ENCODE data around the gene STIP1. TPM values are rescaled to one million over a fixed set of nuclear protein-coding genes. Genes with fewer than 3 reads are reported as not detected.

The STIP1 gene
- polyA plus RNA-seq (ENCODE audit: insufficient read length in 12 of 12) = 100 to 1,000 TPM in 11 of 12 donors, not detected in 1; 119 to 165 (median 139) TPM
- long read RNA-seq, donor 1, transcript STIP1-201 (14 exons, 2,196 nt) = major isoform, 6 of 31 reads
- long read RNA-seq, donor 1, partial matches to known transcripts = 18 of 31 reads
- long read RNA-seq, donor 1, other reads (novel, unspliced or antisense) = 0 of 31 reads
- long read RNA-seq, donor 2, transcript STIP1-201 (14 exons, 2,196 nt) = major isoform, 9 of 12 reads
- long read RNA-seq, donor 2, partial matches to known transcripts = 0 of 12 reads
- long read RNA-seq, donor 2, other reads (novel, unspliced or antisense) = 0 of 12 reads
- long read RNA-seq, donor 3, partial matches to known transcripts = 14 of 24 reads
- long read RNA-seq, donor 3, other reads (novel, unspliced or antisense) = 0 of 24 reads
- long read RNA-seq, donor 4, partial matches to known transcripts = 0 of 6 reads
- long read RNA-seq, donor 4, other reads (novel, unspliced or antisense) = 0 of 6 reads
- long read RNA-seq, donor 5 = 0 reads
- long read RNA-seq, donor 6, partial matches to known transcripts = 6 of 13 reads
- long read RNA-seq, donor 6, other reads (novel, unspliced or antisense) = 0 of 13 reads
- long read RNA-seq, donor 7, transcript STIP1-201 (14 exons, 2,196 nt) = major isoform, 7 of 16 reads
- long read RNA-seq, donor 7, partial matches to known transcripts = 7 of 16 reads
- long read RNA-seq, donor 7, other reads (novel, unspliced or antisense) = 0 of 16 reads
- long read RNA-seq, donor 8, transcript STIP1-201 (14 exons, 2,196 nt) = major isoform, 11 of 48 reads
- long read RNA-seq, donor 8, partial matches to known transcripts = 30 of 48 reads
- long read RNA-seq, donor 8, other reads (novel, unspliced or antisense) = 0 of 48 reads
- long read RNA-seq, donor 9, partial matches to known transcripts = 0 of 4 reads
- long read RNA-seq, donor 9, other reads (novel, unspliced or antisense) = 0 of 4 reads
- long read RNA-seq, donor 10, transcript STIP1-201 (14 exons, 2,196 nt) = major isoform, 10 of 23 reads
- long read RNA-seq, donor 10, partial matches to known transcripts = 7 of 23 reads
- long read RNA-seq, donor 10, other reads (novel, unspliced or antisense) = 0 of 23 reads
- long read RNA-seq, donor 11, transcript STIP1-201 (14 exons, 2,196 nt) = major isoform, 7 of 39 reads
- long read RNA-seq, donor 11, partial matches to known transcripts = 24 of 39 reads
- long read RNA-seq, donor 11, other reads (novel, unspliced or antisense) = 0 of 39 reads

DNA sequence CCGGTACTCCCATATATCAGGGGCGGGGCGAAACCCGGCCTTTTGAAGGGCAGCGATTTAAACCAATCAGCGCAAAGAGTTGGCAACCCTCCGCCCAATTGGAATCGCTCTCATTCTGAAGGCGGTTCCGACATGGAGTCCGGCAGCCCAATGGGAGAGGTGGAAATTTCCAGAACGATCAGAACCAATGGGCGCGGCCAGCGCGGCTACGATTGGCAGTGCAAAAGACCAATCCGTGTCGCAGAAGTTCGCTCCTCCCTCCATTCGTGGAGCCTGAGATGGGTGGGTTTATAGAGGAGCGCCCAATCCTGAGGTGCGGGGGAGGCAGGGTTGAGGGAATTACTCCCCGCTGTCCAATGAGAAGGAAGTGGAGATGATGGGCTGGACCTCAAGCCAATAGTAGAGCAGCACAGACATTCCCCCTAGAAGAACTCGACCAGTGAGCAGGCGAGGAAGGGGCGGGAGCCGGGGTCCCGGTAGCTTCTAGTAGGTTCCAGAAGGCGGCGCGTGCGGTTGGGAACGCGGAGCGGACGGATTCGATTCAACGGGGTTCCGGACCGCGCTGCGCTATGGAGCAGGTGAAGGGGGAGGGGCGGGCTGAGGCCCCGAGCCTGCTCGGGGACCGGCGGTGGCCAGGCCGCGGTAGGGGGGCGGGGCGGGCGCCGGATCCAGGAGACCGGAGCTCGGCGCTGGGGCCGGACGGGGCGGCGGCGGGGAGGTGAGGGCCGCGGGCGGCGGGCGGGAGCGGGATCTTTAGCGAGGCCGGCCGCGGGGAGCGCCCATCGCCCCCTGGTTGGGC lies at the start of gene STIP1:
Gene STIP1 (plus strand): TSS at position 479 of the 799 bp plus-strand sequence. CDS start 91 bp downstream, at position 570.
- DNase-seq = peak; percentile 100

DNA sequence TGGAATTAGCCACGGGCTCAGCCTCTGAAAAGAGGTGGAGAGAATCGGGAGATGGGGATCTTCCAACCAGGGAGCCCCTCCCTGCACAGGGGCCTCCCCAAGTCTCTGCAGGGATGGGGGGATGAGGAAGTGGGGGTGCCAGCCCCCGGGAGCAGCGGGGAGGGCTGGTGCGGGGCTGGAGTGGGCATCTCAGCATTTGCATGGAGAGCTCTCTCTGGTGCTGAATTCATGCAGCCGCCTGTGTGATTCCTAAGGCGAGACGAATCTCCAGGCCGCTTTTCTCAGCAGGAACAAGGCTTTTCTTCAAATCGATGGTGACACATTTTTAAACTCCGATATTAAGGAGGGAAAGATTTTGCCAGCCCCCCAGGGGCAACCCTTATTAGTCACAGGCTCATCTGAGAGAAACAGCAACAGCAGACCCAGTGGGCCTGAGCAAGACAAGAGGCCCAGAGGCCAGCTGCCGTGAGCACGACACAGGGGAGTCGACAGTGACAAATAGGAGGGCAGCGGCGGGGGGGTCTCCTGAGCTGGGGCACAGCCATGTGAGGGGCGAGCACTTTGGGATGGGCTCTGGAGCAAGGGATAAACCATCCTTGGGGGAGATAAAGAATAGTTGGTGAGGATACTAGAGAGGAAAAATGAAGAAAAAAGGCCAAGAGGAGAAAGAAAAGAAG lies 49.1 kb upstream of the STIP1 start:
- no peak for DNase-seq

DNA sequence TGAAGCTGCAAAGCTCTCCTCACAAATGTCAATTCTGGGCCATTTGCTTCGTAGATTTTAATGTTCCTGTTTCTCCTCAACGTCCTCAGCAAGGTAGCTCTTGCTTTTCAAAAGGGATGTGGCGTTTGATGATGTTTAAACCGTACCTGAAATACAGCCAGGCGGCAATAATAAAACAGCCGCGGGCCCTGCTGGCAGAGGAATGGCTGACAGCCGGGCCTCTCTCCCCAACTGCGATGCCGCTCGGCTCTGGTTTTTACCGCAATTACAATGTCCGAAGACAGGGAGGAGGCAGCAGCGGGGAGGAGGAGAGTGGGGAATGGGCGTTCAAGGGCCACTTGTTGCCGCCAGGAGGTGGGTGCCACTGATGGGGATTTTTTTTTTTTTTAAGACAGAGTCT lies 47.6 kb upstream of the STIP1 start:
- no peak for DNase-seq

DNA sequence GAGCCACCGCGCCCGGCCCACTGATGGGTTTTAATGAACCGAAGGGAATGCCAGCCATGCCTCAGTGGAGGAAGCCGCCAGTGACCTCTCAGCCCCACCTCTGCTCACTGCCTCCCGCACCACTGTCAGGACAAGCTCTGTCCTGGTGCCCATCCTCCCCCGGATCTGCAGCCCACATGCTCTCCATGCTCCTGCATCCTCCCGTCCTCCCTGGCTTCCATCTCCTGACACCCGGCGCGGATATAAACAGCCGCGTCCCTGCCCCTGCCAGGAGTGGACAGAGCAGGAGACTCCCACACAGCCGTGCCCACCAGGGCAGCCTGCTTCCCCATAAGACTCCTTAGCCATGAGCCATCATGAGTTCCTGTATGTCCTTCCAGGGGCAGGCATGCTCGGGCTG lies 46.9 kb upstream of the STIP1 start:
- DNase-seq = no peak

DNA sequence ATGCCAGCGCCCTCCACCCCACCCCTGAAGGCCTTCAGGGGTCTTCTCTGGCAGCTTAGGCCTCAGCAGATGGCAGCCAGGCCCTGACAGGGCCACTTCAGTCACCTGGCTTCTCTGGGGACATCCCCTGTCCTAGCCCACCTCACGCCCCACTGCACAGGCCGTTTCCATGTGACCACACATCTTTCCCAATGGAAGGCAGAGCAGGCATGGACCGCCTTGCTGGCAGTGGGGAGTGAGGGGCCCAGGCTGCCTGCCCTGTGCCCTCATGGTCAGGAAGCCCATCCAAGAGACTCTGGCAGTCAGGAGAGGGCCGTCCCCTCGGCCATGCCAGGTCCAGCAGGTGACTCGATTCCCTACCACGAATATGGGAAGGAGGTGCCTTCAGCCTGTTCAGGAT lies 45.9 kb upstream of the STIP1 start:
- no peak for DNase-seq

DNA sequence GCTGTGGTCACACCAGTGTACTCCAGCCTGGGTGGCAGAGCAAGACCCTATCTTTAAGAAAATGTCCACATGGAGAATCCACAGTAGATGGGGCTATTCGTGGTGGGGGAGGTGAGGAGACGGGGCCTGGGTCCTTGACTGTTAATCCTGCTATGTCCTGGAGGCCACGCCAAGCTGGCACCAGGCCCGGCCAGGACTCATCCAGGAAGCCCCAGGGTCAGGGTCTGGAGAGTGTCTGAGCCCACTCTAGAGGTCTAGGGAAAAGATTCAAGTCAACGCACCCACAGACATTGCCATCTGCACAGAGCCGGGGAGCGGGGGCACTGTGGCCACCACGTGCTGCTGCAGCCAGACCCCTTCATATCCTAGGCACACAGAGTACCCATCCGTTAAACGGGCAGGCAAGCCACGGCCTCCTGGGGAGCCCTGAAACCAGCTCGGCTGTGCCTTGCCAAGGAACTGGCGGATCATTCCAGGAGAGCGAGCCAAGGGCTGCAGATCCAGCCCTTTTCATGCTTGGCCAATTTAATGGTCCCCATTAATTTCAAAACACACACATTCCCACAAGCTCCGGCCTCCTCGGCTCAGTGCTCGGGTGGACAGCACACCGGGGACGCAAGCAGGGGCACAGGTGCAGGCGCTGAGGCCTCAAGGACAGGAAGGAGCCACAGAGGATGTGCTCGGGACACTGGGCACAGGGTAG lies 44.7 kb upstream of the STIP1 start:
- DNase-seq = no peak

DNA sequence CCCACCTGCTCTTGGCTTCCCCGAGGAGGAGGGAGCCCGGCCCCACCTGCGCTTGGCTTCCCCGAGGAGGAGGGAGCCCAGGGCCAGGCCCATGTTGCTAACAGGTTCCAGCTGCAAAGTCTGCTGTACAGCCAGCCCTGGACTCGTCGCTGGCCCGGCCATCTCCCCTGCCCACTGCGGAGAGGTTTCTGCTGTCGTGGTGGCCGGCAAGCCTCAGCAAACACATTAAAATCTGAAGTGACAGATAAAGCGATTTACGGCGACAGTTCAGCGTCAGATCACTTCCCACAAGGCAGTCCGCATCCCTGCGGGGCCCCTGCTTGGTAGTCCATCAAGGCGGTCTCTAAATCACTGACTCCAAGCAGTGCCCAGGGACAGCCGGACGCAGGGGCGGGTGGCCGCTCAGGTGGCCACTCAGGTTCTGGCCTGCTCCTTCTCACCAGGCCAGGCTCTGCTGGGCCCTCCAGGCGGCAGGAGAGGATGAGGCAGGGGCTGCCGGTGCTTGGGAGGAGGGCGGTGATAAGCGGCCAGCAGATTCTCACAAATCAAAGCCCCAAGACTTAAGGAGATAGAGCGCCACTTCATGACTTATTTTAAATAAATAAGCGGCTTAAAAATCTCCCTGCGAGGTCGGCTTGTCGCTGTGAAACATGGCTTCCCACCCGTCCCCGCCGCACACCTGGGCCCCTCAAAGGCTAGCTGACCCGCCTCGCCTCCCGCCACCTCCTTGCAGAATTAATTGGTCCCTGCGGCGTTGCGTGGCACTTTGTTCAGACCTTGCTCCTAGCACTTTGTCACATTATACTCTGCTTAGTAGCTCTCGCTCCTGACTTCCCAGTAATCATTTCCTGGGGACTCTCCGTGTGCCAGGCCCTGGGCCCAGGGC lies 41.1 kb upstream of the STIP1 start:
- DNase-seq = no peak

DNA sequence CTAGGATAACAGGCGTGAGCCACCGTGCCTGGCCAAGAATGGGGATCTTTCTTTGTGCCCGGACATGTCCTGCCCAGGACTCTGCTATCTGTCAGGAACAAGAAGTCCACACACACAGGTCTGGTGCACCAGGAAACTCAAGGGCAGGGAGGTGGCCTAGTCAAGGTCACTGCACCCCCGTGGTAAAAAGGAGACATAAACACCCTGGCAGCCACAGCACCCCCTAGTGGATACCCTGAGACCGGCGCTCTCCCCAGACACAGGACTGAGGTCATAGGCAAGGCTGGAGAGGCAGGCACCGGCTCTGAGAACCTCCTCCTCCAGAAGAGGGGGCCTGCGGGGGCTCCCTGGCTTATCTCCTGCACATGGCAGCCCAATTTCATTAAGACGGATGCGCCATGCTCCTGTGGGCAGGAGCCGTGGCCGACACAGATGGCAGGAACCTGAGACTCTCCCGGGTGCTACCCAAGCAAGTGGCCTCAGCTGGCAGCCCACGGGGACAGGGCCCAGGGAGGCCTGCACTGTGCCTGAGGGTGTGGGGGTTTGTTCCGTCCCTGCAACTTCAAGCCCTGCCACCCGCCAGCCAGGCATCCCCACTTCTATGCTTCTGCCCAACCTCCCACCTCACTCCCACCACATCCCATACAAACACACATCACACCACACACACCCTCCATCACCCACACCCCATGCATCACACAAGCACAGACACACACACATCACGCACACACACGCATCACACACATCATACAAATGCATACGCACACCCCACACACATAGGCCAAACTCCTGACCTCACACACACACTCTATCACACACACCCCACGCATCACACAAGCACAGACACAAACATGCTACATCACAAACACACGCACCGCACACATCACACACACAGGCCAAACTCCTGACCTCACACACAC lies 39.7 kb upstream of the STIP1 start:
- DNase-seq = no peak

DNA sequence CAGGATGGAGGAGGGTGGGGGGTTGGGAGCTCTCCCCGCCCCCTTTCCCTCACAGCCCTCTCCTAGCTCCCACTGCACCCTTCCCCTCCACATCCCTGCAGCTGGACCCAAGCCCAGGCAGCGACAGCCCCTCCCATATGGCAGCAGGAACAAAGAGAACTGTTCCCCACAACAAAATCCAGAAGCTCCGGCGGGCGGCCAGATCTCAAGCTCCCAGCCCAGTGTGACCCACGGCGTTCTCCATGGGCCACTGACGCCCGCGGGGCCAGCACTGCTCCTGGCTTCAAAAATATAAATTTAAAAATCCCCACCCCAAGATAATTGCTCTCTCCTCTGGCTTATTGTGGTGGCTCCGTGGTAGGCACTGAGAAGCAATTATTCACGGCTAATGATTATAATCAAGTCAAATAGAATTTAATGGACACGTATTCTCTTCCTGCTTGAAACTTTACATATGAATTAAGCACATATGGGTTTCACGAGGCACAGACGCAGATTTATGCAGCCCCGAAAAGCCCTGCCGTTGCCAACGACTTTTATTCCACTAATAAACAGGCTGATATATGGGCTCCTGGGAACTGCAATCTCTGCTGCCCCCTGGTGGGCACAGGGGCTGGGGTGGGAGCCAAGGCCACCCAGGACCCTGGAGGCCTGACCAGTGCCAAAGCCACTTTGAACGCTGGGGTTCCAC lies 37.6 kb upstream of the STIP1 start:
- DNase-seq = peak; percentile 82

DNA sequence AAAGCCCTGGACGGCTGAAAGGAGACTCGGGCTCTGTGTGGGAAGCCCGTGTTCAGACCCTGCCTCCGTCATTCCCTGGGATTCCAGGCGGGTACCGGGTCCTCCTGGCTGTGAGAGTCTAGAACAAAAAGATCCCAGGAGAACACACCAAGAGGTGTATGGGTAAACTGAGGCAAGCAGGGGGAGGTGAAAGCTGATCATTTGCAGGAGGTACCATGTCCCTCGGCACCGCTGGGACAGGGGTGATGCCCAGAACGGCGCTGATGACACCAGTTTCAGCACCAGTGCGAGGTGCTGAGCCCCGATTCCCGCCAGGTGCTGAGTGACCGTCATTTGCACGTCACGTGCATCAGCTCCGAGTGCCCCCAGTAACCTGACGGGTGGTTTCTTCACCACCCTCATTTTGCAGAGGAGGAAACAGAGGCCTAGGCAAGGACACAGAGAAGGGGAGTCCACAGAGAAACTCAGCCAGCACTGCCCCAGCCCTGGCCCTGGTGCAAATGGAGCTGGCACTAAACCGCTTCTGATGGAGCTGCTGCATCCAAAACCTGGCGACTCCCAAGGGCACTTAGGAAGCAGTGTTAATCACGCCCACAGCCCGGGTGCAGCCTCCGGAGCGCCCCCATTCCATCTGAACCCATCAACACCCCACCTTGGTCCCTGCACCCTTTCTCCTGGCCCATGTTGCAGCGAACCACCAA lies 36.9 kb upstream of the STIP1 start:
- DNase-seq = no peak

DNA sequence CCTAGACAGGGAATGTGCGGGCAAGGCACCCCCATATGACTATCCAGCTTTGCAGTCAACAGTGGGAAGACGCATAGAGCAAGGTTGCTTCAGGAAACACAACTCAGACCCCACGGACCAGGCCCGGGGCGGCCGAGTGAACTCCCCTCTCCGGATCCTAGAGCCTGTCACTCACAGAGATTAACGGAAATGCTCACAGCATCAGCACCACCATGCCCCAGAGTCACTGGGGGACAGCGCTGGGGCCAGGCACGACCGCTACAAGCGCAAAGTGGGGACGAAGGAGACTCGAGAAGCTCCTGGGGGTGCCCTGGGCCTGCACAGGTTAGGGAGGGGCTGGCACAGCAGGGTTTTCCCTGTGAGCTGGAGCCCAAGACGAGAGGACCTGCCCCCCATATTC lies 35.9 kb upstream of the STIP1 start:
- DNase-seq = no peak

DNA sequence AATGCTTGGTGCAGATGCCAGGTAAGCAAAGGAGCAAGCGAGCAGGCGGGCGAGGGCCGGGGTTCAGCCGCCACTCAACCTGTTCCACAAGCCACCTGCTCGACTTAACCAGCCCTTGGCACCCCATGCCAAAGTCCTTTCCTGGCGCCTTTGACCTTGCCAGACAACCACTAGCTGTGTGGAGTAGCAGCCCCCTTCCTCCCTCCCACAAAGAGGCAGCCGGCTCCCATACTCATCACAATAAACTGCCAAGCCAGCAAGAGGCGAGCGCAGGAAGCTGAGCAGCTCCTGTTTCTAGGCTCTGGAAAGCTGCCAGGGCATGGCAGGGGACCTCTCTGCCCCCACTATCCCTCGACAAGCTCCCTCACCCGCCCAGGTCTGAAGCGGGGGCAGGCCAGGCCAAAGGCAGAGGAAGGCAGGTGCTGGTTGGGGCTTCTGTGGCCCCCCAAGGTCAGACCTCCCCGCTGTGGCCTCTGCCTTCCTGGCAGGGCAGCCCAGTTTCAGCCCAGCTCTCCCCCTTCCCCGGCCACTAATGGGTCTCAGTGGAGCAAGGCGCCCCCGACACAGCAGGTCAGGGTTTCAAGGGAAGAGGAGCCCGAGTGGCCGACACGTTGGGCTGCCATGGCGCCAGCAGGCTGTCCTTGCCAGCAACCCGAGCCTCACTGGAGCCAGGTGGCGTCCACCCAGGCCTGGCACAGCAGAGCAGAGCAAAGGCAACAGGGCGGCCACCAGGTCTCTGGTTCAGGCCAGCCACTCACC lies 35.3 kb upstream of the STIP1 start:
- no peak for DNase-seq

DNA sequence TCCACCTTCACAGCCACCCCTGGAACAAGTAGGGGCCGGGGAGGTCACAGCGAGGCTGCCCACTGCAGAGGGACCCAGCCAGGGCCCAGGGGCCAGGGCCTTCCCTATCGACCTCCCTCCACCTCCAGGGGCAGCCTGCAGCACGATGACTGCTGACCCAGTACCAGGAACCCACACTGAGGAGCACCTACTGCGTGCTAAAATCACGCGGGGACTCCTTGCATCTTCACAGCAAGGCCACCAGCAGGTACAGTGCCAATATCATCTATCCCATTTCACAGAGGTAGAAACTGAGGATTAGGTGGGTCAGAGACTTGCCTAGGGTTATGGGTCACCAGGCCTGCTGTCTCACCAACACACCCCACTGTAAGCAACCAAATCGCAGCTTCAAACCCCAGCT lies 34.6 kb upstream of the STIP1 start:
- no peak for DNase-seq

DNA sequence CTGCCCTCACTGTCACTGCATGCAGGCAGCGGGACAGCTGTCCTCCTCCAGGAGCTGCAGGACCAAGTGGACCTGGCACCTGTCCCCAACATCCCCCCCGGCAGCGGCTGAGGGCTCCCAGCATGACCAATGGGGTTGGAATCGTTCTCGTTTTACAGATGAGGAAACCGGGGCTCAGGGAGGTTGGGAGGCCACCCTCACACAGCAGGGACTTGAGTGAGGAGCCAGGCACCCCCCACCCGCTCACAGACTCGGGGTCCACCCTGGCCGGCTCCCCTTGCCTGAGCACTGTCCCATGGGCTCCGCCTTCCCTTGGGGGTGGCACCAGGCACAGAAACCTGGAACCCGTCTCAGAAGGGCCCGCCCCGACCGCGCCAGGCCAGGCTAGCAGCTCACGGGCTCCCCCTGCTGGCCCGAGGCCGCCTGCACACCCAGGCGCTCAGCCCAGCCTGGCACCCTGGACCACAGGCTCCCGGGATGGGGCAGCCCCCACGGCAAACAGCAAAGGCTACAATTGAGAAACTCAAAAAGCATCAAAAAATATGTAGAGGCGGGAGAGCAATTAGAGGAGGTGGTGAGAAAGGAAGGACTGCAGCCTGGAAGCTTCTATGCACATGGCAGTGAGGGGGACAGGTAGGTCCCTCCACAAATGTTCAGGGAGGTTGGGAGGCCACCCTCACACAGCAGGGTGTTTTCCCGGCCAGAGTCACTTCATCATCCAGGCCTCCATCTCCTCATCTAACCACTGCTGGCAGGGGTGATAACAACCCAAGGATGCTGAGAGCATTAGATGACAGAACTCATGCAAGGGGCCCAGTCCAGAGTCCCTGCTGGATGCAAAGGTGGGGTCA lies 32.9 kb upstream of the STIP1 start:
- DNase-seq = peak; percentile 51

DNA sequence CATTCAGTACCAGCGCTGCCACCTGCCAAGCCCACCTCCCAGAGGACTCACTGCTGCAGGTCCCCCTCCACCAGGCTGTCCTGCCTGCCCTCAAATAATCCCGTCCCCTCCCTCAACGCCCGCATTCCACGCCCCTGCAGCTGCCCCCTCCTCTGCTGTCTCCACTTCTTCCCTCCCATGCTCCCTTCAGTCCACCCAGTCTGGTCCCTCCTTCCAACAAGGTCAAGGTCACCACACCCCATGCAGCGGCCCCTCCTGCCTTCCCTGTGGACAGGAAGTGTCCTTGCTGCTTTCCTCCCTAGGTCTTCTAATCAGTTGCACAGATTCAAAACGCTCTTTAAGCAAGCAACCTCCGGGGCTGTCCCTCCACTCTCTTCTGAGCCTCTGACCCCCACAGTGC lies 32.2 kb upstream of the STIP1 start:
- no peak for DNase-seq
